PC-9 (cell line): Measurements from ENCODE around the gene ERC2. TPM values are rescaled to one million over a fixed set of nuclear protein-coding genes. Genes with fewer than 3 reads are reported as not detected.

Experiments used
- BruUV-seq: library from RNA; stranded (reverse); fragments of 400-500 nt; replicated peaks from 2 replicates; lab custom pipeline; 2021; lab: Mats Ljungman, UMichigan
- CTCF ChIA-PET: fragments of 300-600 bp; sonication (Branson Sonifier 250); formaldehyde crosslinking; loops from one replicate; lab custom pipeline; 2022; ENCODE audit warnings: antibody characterized with exemption; lab: Charles Lee
- POLR2A ChIA-PET: fragments of 300-600 bp; sonication (Branson Sonifier 250); formaldehyde crosslinking; loops from one replicate; lab custom pipeline; 2022; ENCODE audit warnings: antibody characterized with exemption; ENCODE audit not compliant: unreplicated experiment; lab: Charles Lee
- DNase-seq, 2 experiments: peaks; one replicate each; pipeline versions ENCODE4 v3.0.0 to v3.0.0-alpha.2; 2015 to 2022; ENCODE audit warnings: mixed read lengths in 1 of 2
- H2AFZ ChIP-seq: fragments of 200-600 bp; sonication (generic); 2 replicates; pipeline ENCODE4 v1.8.1; 2017; ENCODE audit warnings: antibody characterized with exemption
- H3F3A ChIP-seq: fragments of 200-600 bp; sonication (generic); 2 replicates; pipeline ENCODE4 v1.8.1; 2017; ENCODE audit warnings: antibody characterized with exemption, mild to moderate bottlenecking, low read depth; ENCODE audit not compliant: insufficient read depth
- H3K27ac ChIP-seq: fragments of 200-600 bp; sonication (generic); 2 replicates; pipeline ENCODE4 v1.6.1; 2016; ENCODE audit warnings: mixed run types
- H3K27me3 ChIP-seq: fragments of 200-600 bp; sonication (generic); 2 replicates; pipeline ENCODE4 v1.6.1; 2016; ENCODE audit warnings: low read depth, mixed run types; ENCODE audit not compliant: insufficient read depth
- H3K36me3 ChIP-seq: fragments of 200-600 bp; sonication (generic); 2 replicates; pipeline ENCODE4 v1.6.1; 2016; ENCODE audit warnings: low read depth, mixed run types
- H3K4me1 ChIP-seq: fragments of 200-600 bp; sonication (generic); replicated peaks from 2 replicates; pipeline ENCODE4 v1.6.1; 2016; ENCODE audit warnings: mixed run types; ENCODE audit not compliant: insufficient read depth
- H3K4me2 ChIP-seq: fragments of 200-600 bp; sonication (generic); 2 replicates; pipeline ENCODE4 v1.6.1; 2017; ENCODE audit warnings: mixed run types
- H3K4me3 ChIP-seq: fragments of 200-600 bp; sonication (generic); 2 replicates; pipeline ENCODE4 v1.6.1; 2016; ENCODE audit warnings: mixed run types
- H3K79me2 ChIP-seq: fragments of 200-600 bp; sonication (generic); 2 replicates; pipeline ENCODE4 v1.6.1; 2017; ENCODE audit warnings: low read depth, mixed run types
- H3K9me2 ChIP-seq: fragments of 200-600 bp; sonication (generic); 2 replicates; pipeline ENCODE4 v1.8.1; 2017; ENCODE audit warnings: mild to moderate bottlenecking; ENCODE audit not compliant: insufficient read depth
- H3K9me3 ChIP-seq: fragments of 200-600 bp; sonication (generic); 2 replicates; pipeline ENCODE4 v1.8.1; 2016; ENCODE audit warnings: low read depth; ENCODE audit not compliant: insufficient read depth
- H4K20me1 ChIP-seq: fragments of 200-600 bp; sonication (generic); 2 replicates; pipeline ENCODE4 v1.8.1; 2017; ENCODE audit not compliant: insufficient read depth
- EZH2 ChIP-seq: fragments of 200-600 bp; sonication (generic); IDR thresholded peaks from 2 replicates; pipeline ENCODE4 v1.8.0; 2017; ENCODE audit warnings: antibody characterized with exemption, low read depth
- intact Hi-C: fragments of 100-400 bp; cut with micrococcal nuclease; formaldehyde crosslinking; loops from one replicate; pipeline ENCODE4 v1.10.0; 2022; ENCODE audit not compliant: unreplicated experiment
- total RNA-seq: library from RNA; stranded (reverse); gene quantifications from 2 replicates; pipeline ENCODE4 v1.2.3, GENCODE V29; 2021
- TF ChIP-seq, protein P1 (sequence below): fragments of 200-600 bp; sonication (generic); conservative IDR thresholded peaks from 2 replicates; pipeline ENCODE4 v1.6.1; 2017; ENCODE audit warnings: mixed run types, antibody characterized with exemption, mild to moderate bottlenecking, moderate library complexity

ERC2 gene
- total RNA-seq, 1 experiment from 2014 or later, result 1.4 TPM

GRCh38 chr3:55726501-55726775 is 741.8 kb downstream of the ERC2 start:
- Histone ChIP-seq H2AFZ (no peak overlapping the region), H3K4me3 (no peak overlapping the region), H3K36me3 (no peaks in the 10 kb centered on the region), H3K9me2 (no peaks in the 10 kb centered on the region), H3K4me1 (peaks cover 6% of the 10 kb centered on the region), H3K27me3 (no peaks in the 10 kb centered on the region), H4K20me1 (no peaks in the 10 kb centered on the region), H3K27ac (no peak overlapping the region), H3K4me2 (no peak overlapping the region), H3K79me2 (no peaks in the 10 kb centered on the region), H3K9me3 (no peaks in the 10 kb centered on the region), H3F3A (no peaks in the 10 kb centered on the region)
- BruUV-seq, result no TSS peak
- no peak for DNase-seq
- ChIA-PET POLR2A (interaction anchor here (0.6 kb wide), 1 partner anchor 1298 kb away, joined by 3 read pairs; no protein-coding TSS in a partner anchor), CTCF (interaction anchor here (0.7 kb wide), 1 partner anchor 27 kb away, joined by 5 read pairs; no protein-coding TSS in a partner anchor)
- TF ChIP-seq, protein P1, sequence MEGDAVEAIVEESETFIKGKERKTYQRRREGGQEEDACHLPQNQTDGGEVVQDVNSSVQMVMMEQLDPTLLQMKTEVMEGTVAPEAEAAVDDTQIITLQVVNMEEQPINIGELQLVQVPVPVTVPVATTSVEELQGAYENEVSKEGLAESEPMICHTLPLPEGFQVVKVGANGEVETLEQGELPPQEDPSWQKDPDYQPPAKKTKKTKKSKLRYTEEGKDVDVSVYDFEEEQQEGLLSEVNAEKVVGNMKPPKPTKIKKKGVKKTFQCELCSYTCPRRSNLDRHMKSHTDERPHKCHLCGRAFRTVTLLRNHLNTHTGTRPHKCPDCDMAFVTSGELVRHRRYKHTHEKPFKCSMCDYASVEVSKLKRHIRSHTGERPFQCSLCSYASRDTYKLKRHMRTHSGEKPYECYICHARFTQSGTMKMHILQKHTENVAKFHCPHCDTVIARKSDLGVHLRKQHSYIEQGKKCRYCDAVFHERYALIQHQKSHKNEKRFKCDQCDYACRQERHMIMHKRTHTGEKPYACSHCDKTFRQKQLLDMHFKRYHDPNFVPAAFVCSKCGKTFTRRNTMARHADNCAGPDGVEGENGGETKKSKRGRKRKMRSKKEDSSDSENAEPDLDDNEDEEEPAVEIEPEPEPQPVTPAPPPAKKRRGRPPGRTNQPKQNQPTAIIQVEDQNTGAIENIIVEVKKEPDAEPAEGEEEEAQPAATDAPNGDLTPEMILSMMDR, result no peak
- no peak for TF ChIP-seq EZH2
- intact Hi-C loops, result loop anchor here (10.0 kb wide), 1 partner anchor 1302 kb away; no protein-coding TSS in a partner anchor

DNA sequence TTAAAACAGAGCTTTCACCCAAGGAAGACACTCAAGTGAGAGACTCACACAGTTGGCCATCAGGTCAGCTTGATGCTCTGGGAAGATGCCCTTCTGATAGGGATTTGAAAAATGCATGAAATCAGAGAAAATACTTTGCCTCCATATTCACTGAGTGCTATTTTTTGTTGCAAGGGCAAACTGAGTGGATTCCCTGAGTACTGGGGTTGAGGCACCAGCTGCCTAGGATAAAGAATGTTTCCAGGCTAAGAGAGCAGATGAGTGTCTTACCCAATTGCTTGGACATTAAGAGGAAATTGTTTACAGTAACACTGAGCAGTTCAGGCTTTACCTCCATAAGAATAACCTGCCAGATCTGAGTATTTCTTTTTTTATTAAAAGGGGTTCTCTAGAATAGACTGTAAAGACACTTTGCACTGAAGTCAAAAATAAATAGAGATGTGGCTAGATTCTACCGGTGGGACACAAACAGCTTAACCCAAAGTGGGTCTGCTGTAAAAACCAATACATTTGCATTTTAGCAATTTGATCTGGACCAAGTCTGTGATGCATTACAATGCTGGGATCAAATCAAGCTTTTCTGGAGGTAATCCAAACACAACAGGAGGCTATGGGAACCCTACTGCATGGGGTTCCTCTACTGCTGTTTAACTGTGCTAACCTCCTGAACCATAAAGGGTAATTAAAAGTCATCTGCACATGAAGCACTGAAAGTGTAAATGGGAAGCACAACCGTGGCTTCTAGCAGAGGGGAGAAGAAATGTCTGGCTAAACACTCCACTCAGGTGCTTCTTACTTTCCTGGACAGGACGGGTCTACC is 742.4 kb downstream of the ERC2 start:
- H3K36me3 ChIP-seq, result no peaks in the 10 kb centered on the region
- H3K4me2 ChIP-seq, result no peak overlapping the region
- CTCF ChIA-PET, result no interaction called here
- no peaks in the 10 kb centered on the region for H3K9me3 ChIP-seq
- TF ChIP-seq EZH2, result no peak
- TF ChIP-seq, protein P1, result no peak
- H4K20me1 ChIP-seq, result no peaks in the 10 kb centered on the region
- POLR2A ChIA-PET, result interaction anchor here (0.6 kb wide), 1 partner anchor 1297 kb away, joined by 3 read pairs; no protein-coding TSS in a partner anchor
- BruUV-seq, result no TSS peak
- no peak overlapping the region for H3K4me3 ChIP-seq
- H3K79me2 ChIP-seq, result no peaks in the 10 kb centered on the region
- no peak for DNase-seq
- H2AFZ ChIP-seq, result no peak overlapping the region
- H3K27me3 ChIP-seq, result no peaks in the 10 kb centered on the region
- no peaks in the 10 kb centered on the region for H3F3A ChIP-seq
- intact Hi-C loops, result loop anchor here (10.0 kb wide), 1 partner anchor 1301 kb away; no protein-coding TSS in a partner anchor
- H3K9me2 ChIP-seq, result no peaks in the 10 kb centered on the region
- H3K27ac ChIP-seq, result no peak overlapping the region
- peaks cover 6% of the 10 kb centered on the region for H3K4me1 ChIP-seq

- H3K9me3 ChIP-seq, result no peaks in the 10 kb centered on the region
- ChIA-PET POLR2A (no interaction called here), CTCF (interaction anchor here (0.6 kb wide), 1 partner anchor 959 kb away, joined by 3 read pairs; no protein-coding TSS in a partner anchor)
- no peaks in the 10 kb centered on the region for H3K79me2 ChIP-seq
- H3K27me3 ChIP-seq, result no peaks in the 10 kb centered on the region
- no peaks in the 10 kb centered on the region for H3K9me2 ChIP-seq
- no peak overlapping the region for H2AFZ ChIP-seq
- no peak overlapping the region for H3K4me2 ChIP-seq
- peaks cover 6% of the 10 kb centered on the region for H3K4me1 ChIP-seq
- intact Hi-C loops, result loop anchor here (5.0 to 10.0 kb wide), 2 partner anchors 363 to 1300 kb away; no protein-coding TSS in a partner anchor
- H3K36me3 ChIP-seq, result no peaks in the 10 kb centered on the region
- TF ChIP-seq, protein P1, result no peak
- no peak for TF ChIP-seq EZH2
- no peaks in the 10 kb centered on the region for H3F3A ChIP-seq
- no peak for DNase-seq
- no peak overlapping the region for H3K4me3 ChIP-seq
- no peaks in the 10 kb centered on the region for H4K20me1 ChIP-seq
- no peak overlapping the region for H3K27ac ChIP-seq
- BruUV-seq, result no TSS peak
These were observed 743.4 kb downstream of the ERC2 start for GRCh38 chr3:55724821-55725220.
